ENCODE results near the gene PRR7. TPM values are rescaled to one million over a fixed set of nuclear protein-coding genes. Genes with fewer than 3 reads are reported as not detected.

The PRR7 gene
- polyA plus RNA-seq, 2 donors = 2.0 to 4.9 TPM

DNA sequence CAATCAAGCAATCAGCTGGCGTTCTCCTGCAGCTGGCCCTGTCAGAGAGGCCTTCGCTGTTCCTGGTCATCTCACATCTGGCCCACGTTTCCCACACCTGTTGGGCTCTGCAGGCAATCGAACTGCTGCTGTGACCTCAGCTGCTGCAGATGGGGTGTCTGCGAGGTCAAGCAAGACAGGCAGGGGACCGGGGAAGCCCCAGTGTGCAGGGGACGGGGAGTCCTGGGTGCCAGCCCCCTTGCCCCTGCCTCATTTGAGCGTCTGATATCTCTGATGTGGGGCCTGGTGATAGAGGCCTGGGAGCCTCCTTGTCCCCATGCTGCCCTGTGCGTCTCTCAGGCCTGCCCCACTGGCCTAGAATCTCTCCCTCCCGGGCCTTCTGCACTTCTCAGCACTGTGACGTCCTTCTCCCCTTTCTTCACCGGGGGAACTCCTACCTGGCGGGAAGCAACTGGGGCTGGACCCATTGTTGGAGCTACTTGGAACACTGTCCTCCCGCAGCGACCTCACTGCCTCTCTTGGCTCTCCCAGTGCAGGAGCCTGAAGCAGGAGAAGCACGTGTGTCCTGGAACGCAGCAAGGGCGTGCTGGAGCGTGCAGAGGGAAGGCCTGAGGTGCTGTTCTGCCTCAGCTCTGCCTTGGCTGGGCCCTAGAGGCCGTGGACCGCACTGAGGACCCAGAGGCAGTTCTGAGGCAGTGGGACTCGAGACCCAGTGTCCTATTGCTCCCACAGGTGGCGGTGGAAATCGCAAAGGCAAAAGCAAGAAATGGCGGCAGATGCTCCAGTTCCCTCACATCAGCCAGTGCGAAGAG, 16.3 kb upstream of the PRR7 start:
- 57 to 64% methylated on average over 26 of the region's 26 CpGs for WGBS, 2 donors
- peak overlapping the region in 1 of 2 donors; percentile 73 for H3K27ac ChIP-seq (ENCODE audit: low read depth in 2 of 2, low read length in 1 of 2)
- H3K4me3 ChIP-seq (ENCODE audit: low read depth in 1 of 2, low read length in 2 of 2) = no peak overlapping the region
- H3K36me3 ChIP-seq (ENCODE audit: control insufficient read depth in 2 of 2, insufficient read depth in 2 of 2, low read length in 1 of 2) = peaks cover 0 to 32% of the 10 kb centered on the region in 2 donors
- H3K9me3 ChIP-seq (ENCODE audit: control insufficient read depth in 2 of 2, insufficient read depth in 1 of 2, low read depth in 1 of 2, low read length in 1 of 2) = no peaks in the 10 kb centered on the region
- peaks cover 7 to 44% of the 10 kb centered on the region in 2 donors for H3K4me1 ChIP-seq (ENCODE audit: control insufficient read depth in 2 of 2, insufficient read depth in 2 of 2, low read length in 1 of 2)
- no peaks in the 10 kb centered on the region for H3K27me3 ChIP-seq (ENCODE audit: control insufficient read depth in 1 of 2, insufficient read depth in 2 of 2, low read length in 2 of 2)

DNA sequence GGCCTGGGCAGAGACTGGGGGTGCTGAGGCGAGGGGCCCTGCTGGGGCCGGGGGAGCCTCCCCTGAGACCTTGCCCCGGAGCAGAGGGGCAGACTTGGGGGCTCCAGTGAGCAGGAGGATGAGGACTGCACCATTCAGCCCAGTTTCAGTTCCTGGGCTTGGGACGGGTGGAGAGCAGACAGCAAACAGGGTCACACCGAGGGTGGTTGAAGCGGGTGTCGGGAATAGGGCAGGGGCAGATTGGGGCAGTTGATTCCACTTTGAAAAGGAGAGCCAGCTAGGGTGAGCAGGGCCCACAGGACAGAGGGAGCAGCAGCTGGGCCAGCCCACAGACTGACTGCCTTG, 15.7 kb upstream of the PRR7 start:
- Histone ChIP-seq H3K4me1 (ENCODE audit: control insufficient read depth in 2 of 2, insufficient read depth in 2 of 2, low read length in 1 of 2) (peaks cover 7 to 44% of the 10 kb centered on the region in 2 donors), H3K4me3 (ENCODE audit: low read depth in 1 of 2, low read length in 2 of 2) (no peak overlapping the region), H3K27ac (ENCODE audit: low read depth in 2 of 2, low read length in 1 of 2) (peak overlapping the region in 1 of 2 donors; percentile 73), H3K36me3 (ENCODE audit: control insufficient read depth in 2 of 2, insufficient read depth in 2 of 2, low read length in 1 of 2) (peaks cover 0 to 35% of the 10 kb centered on the region in 2 donors), H3K27me3 (ENCODE audit: control insufficient read depth in 1 of 2, insufficient read depth in 2 of 2, low read length in 2 of 2) (no peaks in the 10 kb centered on the region), H3K9me3 (ENCODE audit: control insufficient read depth in 2 of 2, insufficient read depth in 1 of 2, low read depth in 1 of 2, low read length in 1 of 2) (no peaks in the 10 kb centered on the region)
- WGBS, 2 donors = 63 to 81% methylated on average over 7 of the region's 7 CpGs

DNA sequence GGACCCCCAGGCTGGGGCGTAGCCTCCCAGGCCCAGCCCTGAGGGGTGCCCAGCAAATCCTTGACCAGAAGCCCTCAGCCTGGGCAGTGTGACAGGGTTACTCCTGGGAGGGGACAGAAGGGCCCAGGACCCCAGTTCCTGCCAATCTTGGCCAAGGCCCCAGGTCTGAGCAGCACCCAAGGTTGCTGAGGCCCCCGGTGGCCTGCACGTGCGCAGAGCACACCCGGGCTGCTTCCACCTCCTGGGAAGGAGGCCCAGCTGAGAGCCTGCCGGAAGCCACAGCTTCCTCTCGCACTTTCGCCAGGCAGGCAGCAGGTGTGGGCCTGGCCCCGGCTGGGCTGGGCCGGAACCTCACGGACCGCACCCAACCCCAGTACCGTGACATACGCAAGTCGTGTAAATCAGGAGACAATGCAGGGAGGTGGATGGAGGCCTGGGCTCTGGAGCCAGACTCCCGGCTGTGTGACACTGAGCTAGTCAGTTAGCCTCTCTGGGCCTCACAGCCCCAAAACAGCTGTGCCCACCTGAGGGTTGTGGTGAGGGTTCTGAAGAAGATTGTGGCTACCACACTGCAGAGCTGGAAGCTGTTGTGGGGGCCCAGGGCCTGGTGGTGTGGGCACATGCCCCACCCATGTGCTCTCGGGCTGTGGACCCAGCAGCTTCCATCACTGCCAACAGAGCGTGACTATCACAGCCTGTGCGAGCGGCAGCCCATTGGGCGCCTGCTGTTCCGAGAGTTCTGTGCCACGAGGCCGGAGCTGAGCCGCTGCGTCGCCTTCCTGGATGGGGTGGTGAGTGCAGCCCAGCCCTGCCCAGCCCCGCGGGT, 15.1 kb upstream of the PRR7 start:
- Histone ChIP-seq H3K9me3 (ENCODE audit: control insufficient read depth in 2 of 2, insufficient read depth in 1 of 2, low read depth in 1 of 2, low read length in 1 of 2) (no peaks in the 10 kb centered on the region), H3K4me1 (ENCODE audit: control insufficient read depth in 2 of 2, insufficient read depth in 2 of 2, low read length in 1 of 2) (peaks cover 7 to 44% of the 10 kb centered on the region in 2 donors), H3K27ac (ENCODE audit: low read depth in 2 of 2, low read length in 1 of 2) (peak overlapping the region; percentile 37 to 73), H3K4me3 (ENCODE audit: low read depth in 1 of 2, low read length in 2 of 2) (no peak overlapping the region), H3K36me3 (ENCODE audit: control insufficient read depth in 2 of 2, insufficient read depth in 2 of 2, low read length in 1 of 2) (peaks cover 0 to 36% of the 10 kb centered on the region in 2 donors), H3K27me3 (ENCODE audit: control insufficient read depth in 1 of 2, insufficient read depth in 2 of 2, low read length in 2 of 2) (no peaks in the 10 kb centered on the region)
- WGBS, 2 donors = 50 to 58% methylated on average over 29 of the region's 29 CpGs

DNA sequence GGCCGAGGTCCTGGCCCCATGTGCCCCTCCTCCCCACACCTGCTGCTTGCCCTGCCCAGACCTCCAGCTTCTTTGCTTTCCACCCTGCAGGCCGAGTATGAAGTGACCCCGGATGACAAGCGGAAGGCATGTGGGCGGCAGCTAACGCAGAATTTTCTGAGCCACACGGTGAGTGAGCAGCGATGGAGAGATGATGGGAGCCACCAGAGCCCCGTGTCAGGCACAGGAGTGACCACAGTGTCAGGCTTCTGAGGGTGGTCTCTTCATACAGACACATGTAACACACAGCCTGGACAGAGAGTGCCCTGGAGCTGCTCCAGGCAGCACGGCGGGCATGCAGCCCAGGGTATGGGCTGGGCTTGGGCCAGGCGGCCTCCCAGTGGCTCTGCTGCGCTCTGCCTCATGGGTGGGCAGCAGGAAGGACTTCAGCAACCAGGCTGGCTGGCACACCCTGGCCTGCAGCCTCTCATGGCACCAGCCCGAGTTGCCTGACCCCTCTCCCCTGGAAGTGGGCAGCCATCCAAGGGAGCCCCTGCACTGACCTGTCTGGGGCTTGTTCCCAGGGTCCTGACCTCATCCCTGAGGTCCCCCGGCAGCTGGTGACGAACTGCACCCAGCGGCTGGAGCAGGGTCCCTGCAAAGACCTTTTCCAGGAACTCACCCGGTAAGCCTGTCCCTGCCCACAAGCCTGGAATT, 14.3 kb upstream of the PRR7 start:
- H3K4me1 ChIP-seq (ENCODE audit: control insufficient read depth in 2 of 2, insufficient read depth in 2 of 2, low read length in 1 of 2) = peaks cover 7 to 42% of the 10 kb centered on the region in 2 donors
- no peak overlapping the region for H3K4me3 ChIP-seq (ENCODE audit: low read depth in 1 of 2, low read length in 2 of 2)
- peak overlapping the region in 1 of 2 donors; percentile 73 for H3K27ac ChIP-seq (ENCODE audit: low read depth in 2 of 2, low read length in 1 of 2)
- no peaks in the 10 kb centered on the region for H3K9me3 ChIP-seq (ENCODE audit: control insufficient read depth in 2 of 2, insufficient read depth in 1 of 2, low read depth in 1 of 2, low read length in 1 of 2)
- peaks cover 0 to 38% of the 10 kb centered on the region in 2 donors for H3K36me3 ChIP-seq (ENCODE audit: control insufficient read depth in 2 of 2, insufficient read depth in 2 of 2, low read length in 1 of 2)
- WGBS, 2 donors = 69 to 72% methylated on average over 18 of the region's 18 CpGs
- H3K27me3 ChIP-seq (ENCODE audit: control insufficient read depth in 1 of 2, insufficient read depth in 2 of 2, low read length in 2 of 2) = no peaks in the 10 kb centered on the region

DNA sequence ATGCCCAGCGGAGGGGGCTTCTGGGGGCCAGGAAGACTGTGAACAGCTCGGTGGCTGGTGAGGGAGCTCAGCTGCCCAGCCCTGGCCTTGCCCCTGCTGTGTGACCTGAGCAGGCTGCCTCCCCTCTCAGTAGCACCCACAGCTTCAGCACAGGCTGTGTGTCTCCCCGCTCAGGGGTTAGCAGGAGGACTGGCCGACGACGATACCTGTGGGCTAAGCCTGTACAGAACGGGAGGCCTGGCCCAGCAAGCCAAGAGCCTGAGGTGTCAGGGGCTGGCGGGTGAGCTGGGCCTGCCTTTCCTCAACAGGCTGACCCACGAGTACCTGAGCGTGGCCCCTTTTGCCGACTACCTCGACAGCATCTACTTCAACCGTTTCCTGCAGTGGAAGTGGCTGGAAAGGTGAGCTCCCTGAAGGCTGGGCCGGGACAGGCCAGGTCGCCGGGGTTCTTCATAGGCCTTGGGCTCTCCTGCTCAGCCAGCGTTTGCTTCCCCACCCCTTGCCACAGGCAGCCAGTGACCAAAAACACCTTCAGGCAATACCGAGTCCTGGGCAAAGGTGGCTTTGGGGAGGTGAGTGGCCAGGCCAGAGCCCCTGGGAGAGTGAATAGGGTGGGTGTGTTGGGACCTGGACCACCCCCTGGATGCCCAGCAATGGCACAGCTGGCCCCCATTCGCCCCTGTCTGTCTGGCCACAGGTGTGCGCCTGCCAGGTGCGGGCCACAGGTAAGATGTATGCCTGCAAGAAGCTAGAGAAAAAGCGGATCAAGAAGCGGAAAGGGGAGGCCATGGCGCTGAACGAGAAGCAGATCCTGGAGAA, 13.6 kb upstream of the PRR7 start:
- Histone ChIP-seq H3K36me3 (ENCODE audit: control insufficient read depth in 2 of 2, insufficient read depth in 2 of 2, low read length in 1 of 2) (peaks cover 0 to 43% of the 10 kb centered on the region in 2 donors), H3K4me1 (ENCODE audit: control insufficient read depth in 2 of 2, insufficient read depth in 2 of 2, low read length in 1 of 2) (peaks cover 2 to 35% of the 10 kb centered on the region in 2 donors), H3K9me3 (ENCODE audit: control insufficient read depth in 2 of 2, insufficient read depth in 1 of 2, low read depth in 1 of 2, low read length in 1 of 2) (no peaks in the 10 kb centered on the region), H3K27me3 (ENCODE audit: control insufficient read depth in 1 of 2, insufficient read depth in 2 of 2, low read length in 2 of 2) (no peaks in the 10 kb centered on the region), H3K27ac (ENCODE audit: low read depth in 2 of 2, low read length in 1 of 2) (peak overlapping the region in 1 of 2 donors; percentile 45), H3K4me3 (ENCODE audit: low read depth in 1 of 2, low read length in 2 of 2) (no peak overlapping the region)
- 87 to 92% methylated on average over 25 of the region's 25 CpGs for WGBS, 2 donors

DNA sequence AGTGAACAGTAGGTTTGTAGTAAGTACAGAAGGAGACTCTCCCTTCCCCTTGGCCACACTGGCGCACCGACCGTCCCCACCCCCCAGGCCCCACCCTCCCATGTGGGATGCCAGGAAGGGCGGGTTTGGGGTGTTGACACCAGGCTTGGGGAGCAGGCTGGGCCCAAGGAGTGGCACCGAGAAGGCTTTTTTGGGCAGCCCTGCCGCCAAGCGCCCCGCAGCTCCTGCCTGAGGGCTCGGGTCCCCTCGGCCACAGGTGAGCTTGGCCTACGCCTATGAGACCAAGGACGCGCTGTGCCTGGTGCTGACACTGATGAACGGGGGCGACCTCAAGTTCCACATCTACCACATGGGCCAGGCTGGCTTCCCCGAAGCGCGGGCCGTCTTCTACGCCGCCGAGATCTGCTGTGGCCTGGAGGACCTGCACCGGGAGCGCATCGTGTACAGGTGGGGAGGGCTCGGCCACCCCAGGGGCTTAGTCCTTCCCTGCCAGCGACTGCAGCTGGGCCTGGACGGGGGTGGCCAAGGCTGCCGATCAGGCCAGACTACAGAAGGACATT, 12.9 kb upstream of the PRR7 start:
- Histone ChIP-seq H3K9me3 (ENCODE audit: control insufficient read depth in 2 of 2, insufficient read depth in 1 of 2, low read depth in 1 of 2, low read length in 1 of 2) (no peaks in the 10 kb centered on the region), H3K27ac (ENCODE audit: low read depth in 2 of 2, low read length in 1 of 2) (no peak overlapping the region), H3K4me3 (ENCODE audit: low read depth in 1 of 2, low read length in 2 of 2) (peak overlapping the region in 1 of 2 donors; percentile 8), H3K36me3 (ENCODE audit: control insufficient read depth in 2 of 2, insufficient read depth in 2 of 2, low read length in 1 of 2) (peaks cover 2 to 49% of the 10 kb centered on the region in 2 donors), H3K4me1 (ENCODE audit: control insufficient read depth in 2 of 2, insufficient read depth in 2 of 2, low read length in 1 of 2) (peaks cover 0 to 33% of the 10 kb centered on the region in 2 donors), H3K27me3 (ENCODE audit: control insufficient read depth in 1 of 2, insufficient read depth in 2 of 2, low read length in 2 of 2) (no peaks in the 10 kb centered on the region)
- 82 to 89% methylated on average over 29 of the region's 29 CpGs for WGBS, 2 donors

DNA sequence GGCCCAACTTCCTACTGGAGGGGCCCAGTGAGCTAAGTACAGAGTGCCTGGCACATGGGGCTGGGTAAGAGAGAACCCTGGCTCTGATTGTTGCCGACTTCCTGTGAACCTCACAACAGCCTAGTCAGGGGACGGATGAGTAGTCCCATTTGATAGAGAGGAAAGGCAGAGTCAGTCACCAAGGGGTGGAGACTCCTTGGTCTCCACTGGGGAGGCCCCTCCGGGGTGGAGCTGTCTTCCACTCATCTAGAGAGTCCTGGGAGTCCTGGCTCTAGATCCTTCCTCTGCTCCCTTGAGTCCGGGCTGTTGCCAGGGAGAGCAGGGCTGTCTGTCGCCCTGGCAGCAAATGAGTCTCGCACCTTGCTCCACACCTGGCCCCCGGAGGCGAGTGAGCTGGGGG, 12.2 kb upstream of the PRR7 start:
- peaks cover 0 to 31% of the 10 kb centered on the region in 2 donors for H3K4me1 ChIP-seq (ENCODE audit: control insufficient read depth in 2 of 2, insufficient read depth in 2 of 2, low read length in 1 of 2)
- H3K36me3 ChIP-seq (ENCODE audit: control insufficient read depth in 2 of 2, insufficient read depth in 2 of 2, low read length in 1 of 2) = peaks cover 4 to 50% of the 10 kb centered on the region in 2 donors
- H3K27me3 ChIP-seq (ENCODE audit: control insufficient read depth in 1 of 2, insufficient read depth in 2 of 2, low read length in 2 of 2) = no peaks in the 10 kb centered on the region
- H3K4me3 ChIP-seq (ENCODE audit: low read depth in 1 of 2, low read length in 2 of 2) = no peak overlapping the region
- no peaks in the 10 kb centered on the region for H3K9me3 ChIP-seq (ENCODE audit: control insufficient read depth in 2 of 2, insufficient read depth in 1 of 2, low read depth in 1 of 2, low read length in 1 of 2)
- no peak overlapping the region for H3K27ac ChIP-seq (ENCODE audit: low read depth in 2 of 2, low read length in 1 of 2)
- WGBS, 2 donors = 86 to 90% methylated on average over 8 of the region's 8 CpGs

DNA sequence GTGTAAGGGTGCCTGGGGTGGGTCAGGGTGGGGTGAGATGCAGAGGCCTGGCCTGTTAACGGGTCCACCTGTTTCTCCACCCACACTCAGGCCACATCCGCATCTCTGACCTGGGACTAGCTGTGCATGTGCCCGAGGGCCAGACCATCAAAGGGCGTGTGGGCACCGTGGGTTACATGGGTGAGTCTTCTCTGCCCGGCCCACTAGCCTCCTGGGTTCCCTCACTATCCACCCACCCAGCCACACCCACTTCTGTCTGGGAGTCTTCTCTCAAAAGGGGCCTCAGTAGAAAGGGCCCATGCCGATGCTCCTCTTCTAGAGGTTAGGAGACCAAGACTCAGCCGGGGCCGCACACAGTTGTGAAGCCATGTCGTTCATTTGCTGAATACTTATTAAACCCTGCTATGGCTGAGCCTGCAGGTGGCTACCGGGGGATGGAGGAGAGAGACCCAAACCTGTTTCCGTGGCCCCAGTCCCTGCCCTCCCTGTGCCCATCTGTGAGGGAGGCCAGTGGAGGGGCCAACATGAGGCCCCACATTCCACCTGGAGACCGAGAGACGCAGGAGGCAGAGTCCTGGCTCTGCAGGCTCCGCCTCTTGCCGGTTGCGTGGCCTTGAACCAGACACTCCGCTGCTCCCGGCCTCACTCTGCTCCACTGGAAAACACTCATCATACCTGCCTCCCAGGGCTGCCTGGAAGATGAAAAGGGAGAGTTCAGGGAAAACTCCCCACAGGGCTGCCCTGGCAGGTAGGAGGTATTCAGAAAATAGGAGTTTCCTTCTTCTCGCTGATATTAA, 11.5 kb upstream of the PRR7 start:
- Histone ChIP-seq H3K27ac (ENCODE audit: low read depth in 2 of 2, low read length in 1 of 2) (no peak overlapping the region), H3K4me3 (ENCODE audit: low read depth in 1 of 2, low read length in 2 of 2) (no peak overlapping the region), H3K9me3 (ENCODE audit: control insufficient read depth in 2 of 2, insufficient read depth in 1 of 2, low read depth in 1 of 2, low read length in 1 of 2) (no peaks in the 10 kb centered on the region), H3K27me3 (ENCODE audit: control insufficient read depth in 1 of 2, insufficient read depth in 2 of 2, low read length in 2 of 2) (no peaks in the 10 kb centered on the region), H3K36me3 (ENCODE audit: control insufficient read depth in 2 of 2, insufficient read depth in 2 of 2, low read length in 1 of 2) (peaks cover 4 to 52% of the 10 kb centered on the region in 2 donors), H3K4me1 (ENCODE audit: control insufficient read depth in 2 of 2, insufficient read depth in 2 of 2, low read length in 1 of 2) (peaks cover 0 to 29% of the 10 kb centered on the region in 2 donors)
- 88 to 94% methylated on average over 20 of the region's 20 CpGs for WGBS, 2 donors

Measured in esophagus (tissue), 2 donors.